Muscle of back (tissue), 11 donors: ENCODE data around the gene SPTBN1. TPM values are rescaled to one million over a fixed set of nuclear protein-coding genes. Genes with fewer than 3 reads are reported as not detected.

Experiments used
- DNase-seq, 3 donors: peaks; one replicate each; pipeline versions ENCODE4 v3.0.0 to v3.0.0-alpha.2; 2013
- polyA plus RNA-seq, 10 donors: library from polyadenylated mRNA; unstranded; fragments of 120-200 nt; gene quantifications; one replicate each; pipeline ENCODE4 v1.2.1, GENCODE V29; 2013; ENCODE audit not compliant: insufficient read length in 10 of 10

SPTBN1 gene
- polyA plus RNA-seq, 10 donors, result 223 to 358 (median 266) TPM

- no peak for DNase-seq
Measured at GRCh38 chr2:54628957-54629356, 172.8 kb downstream of the SPTBN1 start.

- no peak for DNase-seq
Measured at GRCh38 chr2:54629390-54629789, 173.3 kb downstream of the SPTBN1 start.

- DNase-seq, result no peak
Measured at GRCh38 chr2:54629914-54630857, 174.1 kb downstream of the SPTBN1 start.

- DNase-seq, result no peak
Measured at GRCh38 chr2:54630858-54631497, 174.9 kb downstream of the SPTBN1 start.

GRCh38 chr2:54631755-54632154 is 175.6 kb downstream of the SPTBN1 start:
- DNase-seq, result no peak

GRCh38 chr2:54632733-54633692 is 176.9 kb downstream of the SPTBN1 start:
- DNase-seq, result no peak

- DNase-seq, result peak in 1 of 3 donors; percentile 49
Measured at GRCh38 chr2:54634021-54634420, 177.9 kb downstream of the SPTBN1 start.

GRCh38 chr2:54634564-54635511 is 178.7 kb downstream of the SPTBN1 start:
- DNase-seq, result peak in 1 of 3 donors; percentile 65

GRCh38 chr2:54635554-54636152 is 179.5 kb downstream of the SPTBN1 start:
- DNase-seq, result no peak

GRCh38 chr2:54636415-54637139 is 180.4 kb downstream of the SPTBN1 start:
- DNase-seq, result no peak

- no peak for DNase-seq
Measured at GRCh38 chr2:54638103-54638502, 182.0 kb downstream of the SPTBN1 start.

- no peak for DNase-seq
Measured at GRCh38 chr2:54638774-54639187, 182.7 kb downstream of the SPTBN1 start.

- DNase-seq, result no peak
Measured at GRCh38 chr2:54639609-54640008, 183.5 kb downstream of the SPTBN1 start.

GRCh38 chr2:54640834-54641540 is 184.9 kb downstream of the SPTBN1 start:
- no peak for DNase-seq

GRCh38 chr2:54641988-54642387 is 185.9 kb downstream of the SPTBN1 start:
- DNase-seq, result no peak

- no peak for DNase-seq
Measured at GRCh38 chr2:54642677-54643430, 186.7 kb downstream of the SPTBN1 start.

GRCh38 chr2:54644236-54644635 is 188.1 kb downstream of the SPTBN1 start:
- no peak for DNase-seq
